Right lobe of liver (tissue), 6 donors: Measurements from ENCODE around the gene SLC7A4. TPM values are rescaled to one million over a fixed set of nuclear protein-coding genes. Genes with fewer than 3 reads are reported as not detected.
"Not testable (repeated sequence)": the region's sequence is repeated elsewhere in the genome, so short reads cannot be mapped to it uniquely, and the experiment has no call there.

Experiments used
- ATAC-seq, 4 donors: fragments of 200-7000 bp; cut with Tn5 transposase; one replicate each; pipeline ENCODE4 v1.9.1; 2020; ENCODE audit warnings: mild to moderate bottlenecking in 4 of 4, moderate library complexity in 4 of 4
- DNase-seq, 3 donors: peaks; one replicate each; pipeline ENCODE4 v3.0.0-alpha.2; 2020
- H3K27ac ChIP-seq, 3 donors: fragments of 200-600 bp; one replicate each; pipeline ENCODE4 v1.8.0; 2022
- H3K27me3 ChIP-seq, 2 donors: fragments of 200-600 bp; one replicate each; pipeline ENCODE4 v1.8.0; 2022
- H3K36me3 ChIP-seq, 4 donors: fragments of 200-600 bp; sonication (generic) in 1 of 4; one replicate each; pipeline versions ENCODE4 v1.5.1 to v1.8.0; 2017 to 2022; ENCODE audit warnings: control low read depth in 1 of 4
- H3K4me1 ChIP-seq, 4 donors: fragments of 200-600 bp; sonication (generic) in 1 of 4; one replicate each; pipeline versions ENCODE4 v1.5.1 to v1.8.0; 2017 to 2022; ENCODE audit warnings: control low read depth in 1 of 4
- H3K4me3 ChIP-seq, 3 donors: fragments of 200-600 bp; one replicate each; pipeline ENCODE4 v1.8.0; 2022
- H3K9me3 ChIP-seq, 4 donors: fragments of 200-600 bp; sonication (generic) in 1 of 4; one replicate each; pipeline versions ENCODE4 v1.5.1 to v1.8.0; 2017 to 2022; ENCODE audit warnings: control low read depth in 1 of 4
- POLR2A ChIP-seq: fragments of 450-650 bp; IDR thresholded peaks from one replicate; pipeline ENCODE4 v1.6.1; 2017; ENCODE audit warnings: antibody characterized with exemption, mild to moderate bottlenecking
- WGBS: methylation state at CpG from one replicate; pipeline ENCODE4 v1.1.6; 2018; ENCODE audit warnings: low coverage, low lambda C conversion rate; ENCODE audit not compliant: insufficient coverage; ENCODE audit errors: missing lambda C conversion rate; 5-methylcytosine and 5-hydroxymethylcytosine counted together
- intact Hi-C, 2 donors: fragments of 100-400 bp; cut with DNase I; formaldehyde crosslinking; loops; one replicate each; pipeline versions ENCODE4 v1.11.2 to v1.14.1; 2022
- total RNA-seq, 6 experiments: library from RNA; depleted of rRNA in 2 of 6; stranded (reverse); fragments of >200 nt in 2 of 6; fragmentation: NEBNext Ultra II Directional in 3 of 6; extraction: Animal tissue kit (Norgen Biotek cat#: 25700) in 3 of 6; gene quantifications; one replicate each; pipeline versions ENCODE4 v1.1.0 to v1.2.4, GENCODE V29; 2016 to 2023
- TF ChIP-seq, protein P1 (sequence below), 4 donors: fragments of 200-600 bp in 3 of 4; fragments of 450-650 bp in 1 of 4; IDR thresholded peaks; one replicate each; pipeline versions ENCODE4 v1.5.1 to v1.8.0; 2016 to 2022; ENCODE audit warnings: antibody characterized with exemption in 4 of 4, mild to moderate bottlenecking in 2 of 4
- donor health status: DM: no; HTN: yes; CAD: no.
- donor health status: DM: no; HTN: no; CAD: no.
- donor health status: DM: no; HTN: no; CAD: no.
- donor health status: DM: no; HTN: yes; CAD: no.
- donor health status: DM: no; HTN: yes; CAD: no.

SLC7A4 gene
- total RNA-seq, 6 experiments from 2014 or later = 0.12 to 0.35 (median 0.18) TPM; not detected in 1

DNA sequence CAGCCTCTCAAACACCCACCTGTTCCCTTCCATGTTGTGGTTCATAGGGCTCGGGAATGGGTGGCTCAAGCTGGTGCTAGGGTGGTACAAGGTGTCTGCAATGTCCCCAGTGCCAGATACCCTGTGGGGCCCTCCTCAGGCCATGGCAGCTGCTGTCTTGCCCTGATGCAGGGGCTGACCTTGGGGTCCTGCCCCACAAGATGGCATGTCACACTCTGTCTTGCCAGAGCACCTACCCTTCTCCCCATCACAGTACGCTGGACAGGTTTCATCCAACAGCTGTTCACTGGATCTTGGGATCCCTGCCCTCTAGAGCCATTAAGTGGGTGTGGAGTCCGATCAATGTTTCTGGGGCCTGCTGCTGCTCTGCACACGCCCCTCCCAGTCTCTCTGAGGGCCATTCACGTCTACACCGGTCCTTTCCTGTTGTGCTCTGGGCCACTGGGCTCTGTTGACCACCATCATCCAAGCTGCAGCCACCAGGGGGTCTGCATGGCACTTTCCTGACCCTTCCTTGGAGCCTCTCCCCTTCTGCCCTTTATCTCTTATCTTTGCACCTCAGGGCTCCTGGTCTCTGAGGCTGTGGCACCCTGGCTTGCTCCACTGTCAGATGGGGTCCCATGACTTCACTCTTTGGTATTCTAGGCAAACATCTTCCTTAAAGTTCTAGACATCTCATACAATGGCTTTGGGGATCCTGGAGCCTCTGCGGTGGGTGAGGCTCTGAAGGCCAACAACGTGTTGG, 20.5 kb upstream of the SLC7A4 start:
- Histone ChIP-seq H3K27me3 (no peaks in the 10 kb centered on the region), H3K4me1 (no peaks in the 10 kb centered on the region), H3K9me3 (no peaks in the 10 kb centered on the region), H3K27ac (no peak overlapping the region), H3K4me3 (no peak overlapping the region), H3K36me3 (no peaks in the 10 kb centered on the region)
- WGBS = 60% methylated on average over 2 of the region's 8 CpGs
- no peak for DNase-seq
- no peak for ATAC-seq
- intact Hi-C loops = no loop called here
- TF ChIP-seq POLR2A = no peak
- TF ChIP-seq, protein P1, sequence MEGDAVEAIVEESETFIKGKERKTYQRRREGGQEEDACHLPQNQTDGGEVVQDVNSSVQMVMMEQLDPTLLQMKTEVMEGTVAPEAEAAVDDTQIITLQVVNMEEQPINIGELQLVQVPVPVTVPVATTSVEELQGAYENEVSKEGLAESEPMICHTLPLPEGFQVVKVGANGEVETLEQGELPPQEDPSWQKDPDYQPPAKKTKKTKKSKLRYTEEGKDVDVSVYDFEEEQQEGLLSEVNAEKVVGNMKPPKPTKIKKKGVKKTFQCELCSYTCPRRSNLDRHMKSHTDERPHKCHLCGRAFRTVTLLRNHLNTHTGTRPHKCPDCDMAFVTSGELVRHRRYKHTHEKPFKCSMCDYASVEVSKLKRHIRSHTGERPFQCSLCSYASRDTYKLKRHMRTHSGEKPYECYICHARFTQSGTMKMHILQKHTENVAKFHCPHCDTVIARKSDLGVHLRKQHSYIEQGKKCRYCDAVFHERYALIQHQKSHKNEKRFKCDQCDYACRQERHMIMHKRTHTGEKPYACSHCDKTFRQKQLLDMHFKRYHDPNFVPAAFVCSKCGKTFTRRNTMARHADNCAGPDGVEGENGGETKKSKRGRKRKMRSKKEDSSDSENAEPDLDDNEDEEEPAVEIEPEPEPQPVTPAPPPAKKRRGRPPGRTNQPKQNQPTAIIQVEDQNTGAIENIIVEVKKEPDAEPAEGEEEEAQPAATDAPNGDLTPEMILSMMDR (IDR thresholded peaks at IDR 0.05) = no peak

DNA sequence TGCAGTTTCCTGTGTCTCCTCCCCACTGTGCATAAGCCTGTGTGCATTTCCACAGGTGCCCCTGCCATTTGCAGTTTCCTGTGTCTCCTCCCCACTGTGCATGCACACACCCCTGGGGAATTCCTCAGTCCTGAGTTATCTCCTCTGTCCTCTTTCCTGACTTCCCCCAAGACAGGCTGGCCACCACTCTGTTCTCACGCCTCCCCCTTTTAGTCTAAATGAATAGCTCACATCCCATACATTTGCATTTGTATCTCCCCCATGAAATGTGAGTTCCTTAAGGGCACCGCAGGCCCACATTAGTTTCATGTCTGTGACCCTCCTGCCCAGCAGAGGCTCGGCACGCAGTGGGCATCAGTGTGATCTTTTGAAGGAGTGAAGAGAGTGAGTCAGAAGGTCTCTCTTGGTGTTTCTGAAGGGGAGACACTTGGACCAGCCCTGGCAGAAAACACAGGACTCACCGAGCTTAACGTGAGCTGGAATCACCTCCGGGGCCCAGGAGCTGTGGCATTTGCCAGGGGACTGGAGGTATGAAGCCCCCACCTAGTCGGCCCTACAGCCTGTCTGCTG, 19.6 kb upstream of the SLC7A4 start:
- DNase-seq = no peak
- Histone ChIP-seq H3K4me1 (no peaks in the 10 kb centered on the region), H3K36me3 (no peaks in the 10 kb centered on the region), H3K9me3 (no peaks in the 10 kb centered on the region), H3K27ac (no peak overlapping the region), H3K27me3 (no peaks in the 10 kb centered on the region), H3K4me3 (no peak overlapping the region)
- ATAC-seq = no peak
- WGBS = 43% methylated on average over 2 of the region's 8 CpGs
- TF ChIP-seq, protein P1 (IDR thresholded peaks at IDR 0.05) = no peak
- TF ChIP-seq POLR2A = no peak
- intact Hi-C loops = no loop called here

- WGBS = 32% methylated on average over 2 of the region's 9 CpGs
- H3K4me3 ChIP-seq = no peak overlapping the region
Measured at GRCh38 chr22:21051145-21051830, 18.9 kb upstream of the SLC7A4 start.

GRCh38 chr22:21048965-21049364, 16.6 kb upstream of the SLC7A4 start:
- H3K4me1 ChIP-seq, H3K4me3 ChIP-seq, intact Hi-C loops, H3K27me3 ChIP-seq, DNase-seq, H3K36me3 ChIP-seq, H3K27ac ChIP-seq, H3K9me3 ChIP-seq: not testable (repeated sequence)
- ATAC-seq = peak in 1 of 4 donors; percentile 7
- WGBS = 92% methylated on average over 2 of the region's 12 CpGs

More at GRCh38 chr22:21051145-21051830, 18.9 kb upstream of the SLC7A4 start:
- H3K27me3 ChIP-seq = no peaks in the 10 kb centered on the region
- H3K9me3 ChIP-seq = no peaks in the 10 kb centered on the region
- TF ChIP-seq, protein P1 (IDR thresholded peaks at IDR 0.05) = no peak
- TF ChIP-seq POLR2A = no peak
- no peak overlapping the region for H3K27ac ChIP-seq
- H3K4me1 ChIP-seq = no peaks in the 10 kb centered on the region
- no peak for DNase-seq
- ATAC-seq = no peak
- intact Hi-C loops = no loop called here
- H3K36me3 ChIP-seq = no peaks in the 10 kb centered on the region

DNA sequence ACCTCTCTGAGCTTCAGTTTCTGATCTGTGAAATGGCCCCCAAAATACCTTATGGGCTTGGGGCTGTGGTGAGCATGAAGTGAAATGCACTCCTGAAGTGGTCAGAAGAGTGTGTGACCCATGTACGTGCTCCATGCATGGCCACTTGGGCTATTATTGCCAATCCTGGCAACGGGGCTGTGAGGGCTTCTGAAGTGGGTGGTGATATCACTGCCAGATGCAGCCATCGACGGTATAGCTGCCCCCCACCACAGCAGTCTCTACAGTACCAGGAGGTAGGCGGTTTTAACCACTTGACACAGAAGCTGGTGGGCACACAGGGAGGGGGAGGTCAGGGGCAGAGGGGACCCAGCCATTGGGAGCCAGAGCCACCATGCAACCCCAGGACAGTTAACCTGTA, 16.1 kb upstream of the SLC7A4 start:
- DNase-seq, H3K4me1 ChIP-seq, H3K4me3 ChIP-seq, intact Hi-C loops, H3K9me3 ChIP-seq, H3K36me3 ChIP-seq, ATAC-seq, H3K27me3 ChIP-seq, H3K27ac ChIP-seq: not testable (repeated sequence)
- WGBS = 80% methylated on average over 1 of the region's 5 CpGs
